ENCODE measurements around the gene KCNMB1.

DNA sequence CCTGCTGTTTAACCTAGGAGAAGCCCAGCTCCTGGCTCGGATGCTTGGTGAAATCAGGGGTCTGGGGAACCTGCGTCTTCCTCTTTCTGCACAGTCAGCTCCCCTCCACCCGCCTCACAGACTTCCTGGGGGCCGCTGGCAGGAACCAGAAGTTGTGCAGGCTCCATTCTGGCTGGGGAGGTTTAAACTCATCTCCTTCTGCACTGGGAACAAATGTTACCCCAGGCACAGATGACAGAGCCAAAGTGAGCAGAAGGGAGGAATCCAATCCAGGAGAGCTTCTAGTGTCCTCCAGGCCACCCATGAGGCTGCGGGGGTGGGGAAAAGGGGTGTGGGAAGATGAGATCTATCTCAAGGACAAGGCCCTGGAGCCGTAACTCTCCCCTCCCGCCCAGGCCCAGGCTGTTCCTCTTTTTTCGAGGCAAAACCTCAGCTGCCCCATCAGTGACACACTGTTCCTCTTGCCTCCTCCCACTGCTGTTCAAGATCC lies 31.2 kb downstream of the KCNMB1 start:
- TF ChIP-seq, protein P1, sequence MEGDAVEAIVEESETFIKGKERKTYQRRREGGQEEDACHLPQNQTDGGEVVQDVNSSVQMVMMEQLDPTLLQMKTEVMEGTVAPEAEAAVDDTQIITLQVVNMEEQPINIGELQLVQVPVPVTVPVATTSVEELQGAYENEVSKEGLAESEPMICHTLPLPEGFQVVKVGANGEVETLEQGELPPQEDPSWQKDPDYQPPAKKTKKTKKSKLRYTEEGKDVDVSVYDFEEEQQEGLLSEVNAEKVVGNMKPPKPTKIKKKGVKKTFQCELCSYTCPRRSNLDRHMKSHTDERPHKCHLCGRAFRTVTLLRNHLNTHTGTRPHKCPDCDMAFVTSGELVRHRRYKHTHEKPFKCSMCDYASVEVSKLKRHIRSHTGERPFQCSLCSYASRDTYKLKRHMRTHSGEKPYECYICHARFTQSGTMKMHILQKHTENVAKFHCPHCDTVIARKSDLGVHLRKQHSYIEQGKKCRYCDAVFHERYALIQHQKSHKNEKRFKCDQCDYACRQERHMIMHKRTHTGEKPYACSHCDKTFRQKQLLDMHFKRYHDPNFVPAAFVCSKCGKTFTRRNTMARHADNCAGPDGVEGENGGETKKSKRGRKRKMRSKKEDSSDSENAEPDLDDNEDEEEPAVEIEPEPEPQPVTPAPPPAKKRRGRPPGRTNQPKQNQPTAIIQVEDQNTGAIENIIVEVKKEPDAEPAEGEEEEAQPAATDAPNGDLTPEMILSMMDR (IDR thresholded peaks at IDR 0.05) = no peak
- no peak for TF ChIP-seq POLR2A (IDR thresholded peaks at IDR 0.05)
